HG03064 (cell line): ENCODE results near the gene PSMB7.

Source experiments
- ATAC-seq: cut with Tn5 transposase; IDR thresholded peaks from one replicate; pipeline ENCODE4 v1.9.1; 2021; ENCODE audit warnings: low read depth; ENCODE audit not compliant: unreplicated experiment

Gene PSMB7

DNA sequence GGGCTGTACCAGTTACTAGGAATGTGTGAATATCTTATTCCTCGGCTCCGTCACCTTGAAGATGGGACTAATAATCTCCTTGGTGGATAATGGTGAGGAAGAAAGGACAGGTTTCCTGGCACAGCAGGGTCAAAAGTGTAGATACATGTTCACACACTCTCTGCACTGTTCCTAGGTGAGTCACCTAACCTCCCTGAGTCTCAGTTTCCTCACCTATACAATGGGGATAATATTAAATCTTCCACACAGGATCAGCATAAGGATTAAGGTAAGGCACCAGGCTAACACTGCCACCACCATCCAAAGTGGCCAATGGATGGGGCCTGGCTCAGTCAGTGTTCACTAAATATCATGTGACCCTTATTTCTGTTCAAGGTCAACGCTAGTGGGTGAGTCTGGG is 66.9 kb downstream of the PSMB7 start:
- ATAC-seq: no peak

- ATAC-seq: no peak
Observed at GRCh38 chr9:124347968-124348358, 67.3 kb downstream of the PSMB7 start.

GRCh38 chr9:124347206-124347967 is 67.9 kb downstream of the PSMB7 start:
- no peak for ATAC-seq

DNA sequence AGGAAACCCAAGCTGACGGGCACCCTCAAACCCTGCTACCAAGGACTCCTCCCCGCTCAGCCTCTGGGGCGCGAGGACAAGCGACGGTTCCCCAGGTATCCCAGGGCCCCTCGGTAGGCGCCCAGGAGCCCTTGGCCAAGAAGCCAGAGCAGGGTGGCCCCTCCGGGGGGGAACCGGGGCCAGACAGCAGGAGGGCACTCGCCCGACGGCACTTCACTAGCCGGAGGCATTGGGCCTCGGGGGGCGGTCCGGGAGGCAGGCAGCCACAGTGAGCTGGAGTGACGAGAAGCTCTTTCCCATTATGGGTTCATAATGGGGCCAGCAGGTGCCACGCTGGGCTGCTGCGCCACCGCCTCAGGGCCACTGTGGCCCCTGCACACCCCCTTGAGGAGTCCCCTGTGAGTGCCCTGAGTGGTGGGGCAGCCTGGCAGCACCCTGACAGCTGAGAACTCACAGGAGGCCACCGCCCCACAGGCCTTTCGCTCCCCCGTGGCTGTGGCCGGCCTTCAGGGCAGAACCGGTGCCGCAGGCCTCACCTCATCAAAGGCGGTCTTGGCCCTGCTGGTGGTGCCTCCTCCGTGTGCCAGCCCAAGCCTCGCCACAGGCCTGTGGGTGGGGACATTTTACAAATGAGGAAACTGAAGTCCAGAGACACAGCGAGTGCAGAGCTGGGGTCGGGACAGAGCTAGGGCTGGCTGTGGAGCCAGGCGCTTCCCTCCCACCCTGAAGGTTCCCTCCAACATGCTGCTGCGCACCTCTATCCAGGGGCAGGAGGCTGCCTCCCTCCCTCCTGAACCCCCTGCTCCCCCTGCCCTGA is 68.7 kb downstream of the PSMB7 start:
- ATAC-seq: no peak

DNA sequence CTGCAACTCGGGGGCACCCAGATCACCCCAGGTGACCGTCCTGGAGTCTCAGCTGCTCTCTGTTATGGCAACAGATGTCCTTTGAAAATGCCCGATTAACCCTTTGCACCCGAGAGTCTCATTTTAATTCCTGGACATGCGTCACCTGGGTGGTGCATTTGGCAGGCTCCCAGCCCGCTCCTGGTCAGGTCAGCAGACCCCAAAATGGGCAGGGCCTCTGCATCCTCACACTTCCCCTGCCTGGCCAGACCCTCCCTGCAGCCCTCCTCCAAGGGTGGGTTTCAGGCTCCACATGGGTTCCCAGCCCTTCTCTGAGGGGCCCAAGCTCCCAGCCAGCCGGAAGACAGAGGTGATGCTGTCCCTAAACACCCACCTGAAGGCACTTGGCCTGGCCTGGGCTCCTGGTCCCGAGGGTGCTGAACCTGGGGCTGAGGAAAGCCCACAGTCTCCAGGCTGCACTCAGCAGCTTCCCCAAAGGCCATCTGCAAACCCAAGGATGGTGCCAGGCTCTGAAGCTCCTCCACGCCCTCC is 69.4 kb downstream of the PSMB7 start:
- ATAC-seq: no peak

DNA sequence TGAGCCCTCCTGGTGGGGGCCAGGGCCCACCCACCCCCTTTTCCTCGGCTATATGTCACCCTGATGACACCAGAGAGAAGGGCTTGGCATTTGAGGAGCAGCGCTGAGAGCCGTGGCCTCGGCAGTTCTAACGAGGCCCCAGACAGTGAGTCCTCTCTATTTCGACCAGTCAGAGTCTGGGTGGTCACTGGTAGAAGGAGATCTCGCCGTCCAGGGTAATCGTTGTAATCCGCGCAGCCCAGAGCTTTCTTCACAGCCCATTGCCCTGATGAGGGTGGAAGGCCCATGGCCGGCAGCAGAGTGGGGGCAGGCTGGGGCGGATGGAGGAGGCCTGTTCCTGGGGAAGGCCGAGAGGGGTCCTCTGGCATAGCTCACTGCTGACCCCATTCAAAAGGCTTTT is 70.2 kb downstream of the PSMB7 start:
- ATAC-seq: no peak

DNA sequence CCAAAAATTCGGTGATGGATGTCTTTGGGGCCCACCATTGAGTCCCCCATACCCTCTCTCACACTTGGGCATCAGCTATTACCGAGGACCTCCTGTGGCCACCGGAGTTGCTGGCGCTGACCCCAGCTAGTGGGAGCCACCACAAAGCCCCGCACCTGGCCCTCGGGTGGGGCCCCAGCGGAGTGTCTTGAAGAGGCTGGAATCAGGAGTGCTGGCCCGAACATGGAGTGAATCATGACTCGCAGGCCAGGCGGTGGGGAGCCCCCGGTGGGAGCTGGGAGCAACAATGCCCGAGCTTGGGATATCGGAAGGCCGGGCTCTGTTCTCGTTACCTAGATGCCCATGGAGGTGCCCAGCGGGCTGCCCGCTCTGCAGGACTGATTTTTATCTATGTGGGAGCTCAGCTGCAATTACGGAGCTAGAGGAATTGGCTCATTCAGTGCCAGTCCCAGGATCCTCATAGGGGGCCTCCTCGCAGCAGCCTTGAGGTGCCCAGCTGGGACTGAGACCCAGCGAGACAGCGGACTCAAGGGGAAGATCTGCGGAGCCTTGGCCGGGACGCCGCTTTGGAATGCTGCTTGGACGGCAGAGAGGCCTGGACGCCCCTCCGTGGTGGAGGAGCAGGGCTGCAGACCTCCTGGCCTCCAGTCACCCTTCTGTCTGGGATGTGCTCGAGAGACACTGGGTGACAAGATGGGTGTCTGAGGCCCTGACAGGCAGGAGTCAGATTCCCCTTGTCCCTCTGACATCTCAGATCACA is 70.8 kb downstream of the PSMB7 start:
- no peak for ATAC-seq

DNA sequence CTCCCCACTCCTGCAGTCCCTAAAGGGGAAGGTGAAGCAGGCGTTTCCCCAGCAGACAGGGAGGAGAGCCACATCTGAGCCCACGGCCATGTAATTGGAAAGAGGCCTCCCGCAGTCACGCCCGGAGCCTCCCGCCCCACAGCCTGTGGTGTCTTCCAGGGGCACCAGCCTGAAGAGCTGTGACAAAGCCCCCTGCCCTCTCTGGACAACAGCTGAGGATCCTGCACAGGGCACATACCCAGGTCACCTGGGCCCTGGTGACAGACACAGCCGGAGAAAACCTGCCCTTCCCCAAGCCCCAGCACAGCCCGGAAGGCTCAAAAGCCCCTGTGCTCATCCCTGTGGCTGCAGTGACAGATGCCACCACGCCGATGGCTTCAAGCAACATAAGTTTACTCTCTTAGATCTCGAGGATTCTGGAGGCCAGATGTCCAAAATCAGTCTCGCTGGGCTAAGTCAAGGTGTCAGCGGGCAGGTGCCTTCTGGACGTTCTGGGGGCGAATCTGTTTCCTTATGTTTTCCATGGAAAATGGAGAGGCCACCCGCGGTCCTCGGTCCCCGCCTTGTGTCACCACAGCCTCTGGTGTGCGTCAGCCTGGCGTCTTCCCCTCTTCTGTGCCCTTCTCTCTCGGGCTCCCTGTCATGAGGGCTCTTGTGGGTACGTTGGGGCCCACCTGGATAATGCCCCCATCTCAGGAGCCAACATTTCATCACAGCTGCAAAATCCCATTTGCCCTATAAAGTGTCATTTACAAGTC is 71.5 kb downstream of the PSMB7 start:
- ATAC-seq: no peak

DNA sequence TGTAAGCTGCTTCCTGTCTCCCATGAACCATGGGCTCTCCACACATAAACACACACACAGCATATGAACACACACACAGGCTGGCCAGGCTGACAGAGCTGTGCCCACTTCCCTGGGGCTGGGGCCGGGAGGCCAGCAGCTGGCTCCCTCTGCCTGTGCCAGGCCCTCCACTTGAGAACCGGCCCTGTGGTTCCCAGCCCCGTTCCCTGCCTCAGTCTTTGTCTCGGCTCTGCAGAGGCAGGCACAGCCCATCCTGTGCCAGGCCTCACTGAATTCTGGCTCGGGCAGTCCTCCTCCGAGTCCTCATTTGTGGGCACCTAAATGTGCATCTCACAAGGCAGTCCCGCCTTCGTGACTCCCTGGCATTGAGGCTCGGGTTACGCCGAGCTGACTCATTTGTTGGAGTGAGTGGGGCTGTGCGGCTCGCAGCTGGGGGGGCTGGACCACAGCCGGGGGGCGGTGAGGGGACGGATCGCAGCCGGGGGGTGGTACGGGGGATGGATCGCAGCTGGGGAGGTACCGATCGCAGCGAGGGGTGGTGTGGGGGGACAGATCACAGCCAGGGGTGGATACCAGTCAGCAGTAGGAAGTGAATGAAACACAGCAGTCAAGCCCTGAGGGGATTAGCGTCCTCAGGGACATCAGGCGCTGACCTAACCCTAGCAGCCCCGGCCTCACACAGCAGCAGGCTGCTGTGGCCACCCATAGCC is 72.3 kb downstream of the PSMB7 start:
- no peak for ATAC-seq

GRCh38 chr9:124342402-124342775 is 72.9 kb downstream of the PSMB7 start:
- ATAC-seq: no peak

GRCh38 chr9:124341455-124342170 is 73.6 kb downstream of the PSMB7 start:
- no peak for ATAC-seq

DNA sequence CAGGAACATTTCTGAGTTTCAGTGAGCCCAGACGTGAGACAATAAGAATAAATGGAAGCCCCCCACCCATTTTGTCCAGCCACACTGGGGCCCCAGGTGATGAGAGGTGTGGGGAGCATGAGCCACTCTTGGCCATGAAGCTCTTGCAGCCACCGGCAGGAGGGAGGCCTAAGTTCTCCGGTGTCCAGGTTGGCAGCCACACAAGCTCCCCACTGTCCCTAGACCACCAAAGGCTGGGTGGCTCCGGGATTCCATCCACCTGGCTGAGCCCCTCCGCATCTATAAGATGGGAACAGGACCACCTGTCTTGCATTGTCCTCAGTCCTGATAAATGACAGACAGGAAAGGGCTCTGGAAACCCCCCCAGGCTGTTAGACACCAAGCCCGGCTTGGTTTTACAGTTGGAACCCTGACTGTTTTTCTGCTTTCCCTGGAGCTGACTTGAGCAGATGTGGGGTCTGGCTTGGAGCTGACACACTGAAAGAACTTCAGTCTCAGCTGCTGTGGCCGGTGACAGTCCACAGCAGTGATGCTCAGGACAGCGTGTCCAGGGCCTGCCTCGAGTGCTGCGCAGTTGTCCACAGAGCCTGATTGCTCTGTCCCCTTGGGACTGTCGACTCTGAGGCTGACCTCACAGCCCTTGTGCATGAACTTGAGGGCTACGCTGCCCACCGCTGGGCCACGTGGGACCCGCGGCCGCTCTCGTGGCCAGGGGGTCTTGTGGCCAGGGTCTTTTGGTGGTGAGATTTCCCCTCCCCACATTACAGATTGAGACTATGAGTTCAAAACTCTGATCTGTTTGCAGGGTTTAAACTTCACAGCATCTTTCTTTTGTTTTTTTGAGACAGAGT is 74.8 kb downstream of the PSMB7 start:
- ATAC-seq: no peak

GRCh38 chr9:124339603-124340146 is 75.6 kb downstream of the PSMB7 start:
- no peak for ATAC-seq

- no peak for ATAC-seq
Observed at GRCh38 chr9:124337562-124337961, 77.7 kb downstream of the PSMB7 start.

GRCh38 chr9:124335320-124335707 is 79.9 kb downstream of the PSMB7 start:
- no peak for ATAC-seq

DNA sequence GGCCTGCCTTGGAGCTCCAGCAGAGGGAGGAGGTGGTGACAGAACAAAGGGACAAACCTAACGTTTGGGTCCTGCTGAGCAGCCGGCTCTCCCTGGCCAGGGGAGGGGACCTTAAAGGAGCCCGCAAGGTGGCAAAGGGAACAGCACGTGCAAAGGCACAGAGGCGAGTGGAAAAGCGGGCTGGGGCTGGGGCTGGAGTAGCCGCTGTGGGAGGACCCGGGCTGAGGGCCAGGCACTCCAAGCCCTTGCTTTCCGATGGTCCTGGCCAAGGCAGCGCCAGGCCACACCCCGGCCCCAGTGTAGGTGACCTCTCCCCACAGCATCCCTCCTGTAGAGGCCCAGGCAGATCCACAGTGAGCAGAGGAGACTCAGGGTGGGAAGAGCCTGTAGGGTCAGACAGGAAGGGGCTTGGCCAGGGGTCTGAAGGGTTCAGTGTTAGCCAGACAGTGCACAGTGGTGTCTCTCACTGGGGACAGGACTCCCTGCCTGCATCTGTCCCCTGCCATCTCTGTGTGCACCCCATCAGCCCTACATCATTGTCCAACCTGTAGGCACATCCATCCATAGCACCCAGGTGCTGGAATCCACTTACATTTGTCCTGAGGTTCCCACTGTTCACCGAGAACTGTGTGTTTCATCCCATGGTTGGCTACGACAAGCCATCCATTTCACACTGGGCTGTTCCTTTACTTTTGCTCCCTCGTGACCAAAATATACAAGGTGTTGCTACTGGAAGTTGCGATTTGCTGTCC is 80.5 kb downstream of the PSMB7 start:
- no peak for ATAC-seq

DNA sequence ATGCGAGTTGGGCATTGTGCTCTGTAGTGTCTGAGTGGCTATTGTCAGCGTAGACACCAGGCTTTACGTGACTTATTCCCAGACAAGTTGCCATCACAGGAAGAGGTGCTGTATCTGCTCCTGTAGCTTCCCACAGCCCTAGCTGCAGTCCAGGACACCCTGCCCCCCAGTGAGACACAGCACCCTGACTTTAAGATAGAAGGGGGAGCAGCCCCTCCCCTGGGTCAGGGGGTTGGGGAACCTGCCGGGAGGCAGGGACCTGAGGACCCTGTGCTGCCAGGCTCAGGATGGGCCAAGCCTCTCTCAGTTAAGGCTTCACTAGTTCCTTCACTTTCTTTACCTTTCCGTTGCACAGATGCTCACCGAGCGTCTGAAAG is 82.1 kb downstream of the PSMB7 start:
- ATAC-seq: no peak
